Esophagus squamous epithelium (tissue), 4 donors: ENCODE data around the gene PRDM5.

Source experiments
- POLR2A ChIP-seq, 4 donors: fragments of 450-650 bp; IDR thresholded peaks; one replicate each; pipeline ENCODE4 v1.6.1; 2017; ENCODE audit warnings: antibody characterized with exemption in 4 of 4, mild to moderate bottlenecking in 4 of 4, moderate library complexity in 3 of 4
- TF ChIP-seq, protein P1 (sequence below), 6 experiments: fragments of 450-650 bp in 4 of 6; fragments of 200-600 bp in 2 of 6; sonication (generic) in 2 of 6; IDR thresholded peaks; one replicate each; pipeline ENCODE4 v1.5.1; 2016 to 2019; ENCODE audit warnings: antibody characterized with exemption in 6 of 6, mild to moderate bottlenecking in 4 of 6, moderate library complexity in 4 of 6

- TF ChIP-seq POLR2A (IDR thresholded peaks at IDR 0.05) = no peak
- TF ChIP-seq, protein P1, sequence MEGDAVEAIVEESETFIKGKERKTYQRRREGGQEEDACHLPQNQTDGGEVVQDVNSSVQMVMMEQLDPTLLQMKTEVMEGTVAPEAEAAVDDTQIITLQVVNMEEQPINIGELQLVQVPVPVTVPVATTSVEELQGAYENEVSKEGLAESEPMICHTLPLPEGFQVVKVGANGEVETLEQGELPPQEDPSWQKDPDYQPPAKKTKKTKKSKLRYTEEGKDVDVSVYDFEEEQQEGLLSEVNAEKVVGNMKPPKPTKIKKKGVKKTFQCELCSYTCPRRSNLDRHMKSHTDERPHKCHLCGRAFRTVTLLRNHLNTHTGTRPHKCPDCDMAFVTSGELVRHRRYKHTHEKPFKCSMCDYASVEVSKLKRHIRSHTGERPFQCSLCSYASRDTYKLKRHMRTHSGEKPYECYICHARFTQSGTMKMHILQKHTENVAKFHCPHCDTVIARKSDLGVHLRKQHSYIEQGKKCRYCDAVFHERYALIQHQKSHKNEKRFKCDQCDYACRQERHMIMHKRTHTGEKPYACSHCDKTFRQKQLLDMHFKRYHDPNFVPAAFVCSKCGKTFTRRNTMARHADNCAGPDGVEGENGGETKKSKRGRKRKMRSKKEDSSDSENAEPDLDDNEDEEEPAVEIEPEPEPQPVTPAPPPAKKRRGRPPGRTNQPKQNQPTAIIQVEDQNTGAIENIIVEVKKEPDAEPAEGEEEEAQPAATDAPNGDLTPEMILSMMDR (IDR thresholded peaks at IDR 0.05) = peak in 1 of 6 experiments; percentile 15
These were observed 3.2 kb downstream of the PRDM5 start for GRCh38 chr4:120919358-120919757.
